Measurements from ENCODE around the gene MAGEF1. TPM values are rescaled to one million over a fixed set of nuclear protein-coding genes. Genes with fewer than 3 reads are reported as not detected.

Gene MAGEF1
- total and polyA plus RNA-seq, 2 of the 8 experiments (the other 6 are each of a cell fraction or from before 2014, with no cell fraction given), result 26.5 to 56.7 TPM

DNA sequence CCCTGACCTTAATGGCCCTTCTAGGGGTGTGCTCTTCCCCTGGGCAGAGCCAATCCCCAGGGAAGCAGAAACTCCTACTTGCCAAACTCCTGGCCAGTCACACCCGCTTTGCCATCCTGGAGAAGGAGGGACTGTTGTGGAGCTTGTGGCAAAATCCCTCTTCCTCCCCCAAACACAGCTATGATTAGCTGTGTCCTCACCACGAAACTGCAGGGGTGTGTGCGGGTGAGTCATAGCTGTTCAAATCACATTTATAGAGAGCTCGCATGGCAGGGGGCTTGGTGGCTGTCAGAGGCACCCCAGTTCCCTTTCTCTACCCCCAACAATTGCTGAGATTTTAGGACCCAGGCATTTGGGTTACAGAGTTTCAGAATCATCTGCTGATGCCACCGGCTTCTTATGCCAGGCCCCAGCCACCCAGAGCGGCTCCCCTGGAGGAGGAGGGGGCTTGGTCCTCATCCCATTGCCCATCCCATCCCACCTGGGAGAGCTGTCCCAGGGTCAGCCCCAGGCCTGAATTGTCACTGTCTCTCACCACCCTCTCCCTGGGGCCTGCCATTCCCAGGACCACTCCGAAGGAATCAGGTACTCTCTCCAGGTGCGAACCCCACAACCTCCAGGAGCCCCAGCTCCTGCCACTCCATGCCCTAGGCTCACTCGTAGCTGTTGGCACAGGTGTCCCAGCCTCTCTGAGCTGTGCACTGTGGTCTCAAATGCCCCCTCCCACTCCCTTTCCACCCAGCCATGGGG, 28.8 kb upstream of the MAGEF1 start:
- no peak overlapping the region for H2BK120ac ChIP-seq (replicated peaks; ENCODE audit: low read depth, low read length)
- H2BK12ac ChIP-seq (ENCODE audit: low read depth, low read length), result no peak overlapping the region
- H3K4ac ChIP-seq (replicated peaks; ENCODE audit: insufficient read length, low read depth, low read length), result no peak overlapping the region
- ChIA-PET CTCF (ENCODE audit: partially characterized antibody) (interaction anchor here (0.5 to 7.6 kb wide), 15 partner anchors 11 to 588 kb away, joined by 3 to 100 read pairs (median 4); no protein-coding TSS in a partner anchor), POLR2A (ENCODE audit: partially characterized antibody) (no interaction called here)
- H3K79me1 ChIP-seq (ENCODE audit: low read depth, low read length), result no peaks in the 10 kb centered on the region
- H2BK15ac ChIP-seq (ENCODE audit: low read length), result 0 out of 2 replicates have a peak overlapping the region, but pooled peaks have one; percentile 29
- H3K9ac ChIP-seq (replicated peaks in 1 of 4; ENCODE audit: extremely low read depth in 1 of 4, low read depth in 3 of 4, low read length in 3 of 4), result no peak overlapping the region
- H2BK5ac ChIP-seq (ENCODE audit: low read depth, low read length), result peak overlapping the region; percentile 35; the same call in 1 of the 2 replicates
- no peaks in the 10 kb centered on the region for H3K9me3 ChIP-seq (ENCODE audit: insufficient read depth in 2 of 2, low read depth in 1 of 2, low read length in 1 of 2)
- H2AFZ ChIP-seq (ENCODE audit: low read length), result no peak overlapping the region
- no peaks in the 10 kb centered on the region for H3K79me2 ChIP-seq (ENCODE audit: control insufficient read depth in 1 of 2, insufficient read depth in 2 of 2, low read length in 2 of 2)
- no peak overlapping the region for H4K8ac ChIP-seq (ENCODE audit: extremely low read depth, insufficient read depth, low read length)
- WGBS, 2 experiments (ENCODE audit: extremely low coverage in 1 of 2, insufficient coverage in 1 of 2, insufficient read length in 1 of 2, insufficient replicate concordance in 2 of 2, low coverage in 1 of 2, low lambda C conversion rate in 2 of 2, missing lambda C conversion rate in 1 of 2), result 88% methylated on average over 9 of the region's 9 CpGs; no CpG with 5 or more reads in 1 of the 2 experiments
- no peaks in the 10 kb centered on the region for H4K20me1 ChIP-seq (replicated peaks in 1 of 2; ENCODE audit: control insufficient read depth in 1 of 2, insufficient read depth in 2 of 2, low read length in 2 of 2)
- no peak overlapping the region for H3K4me3 ChIP-seq (ENCODE audit: extremely low read depth in 1 of 4, insufficient read depth in 2 of 4, low read depth in 3 of 4, low read length in 4 of 4)
- H3K27me3 ChIP-seq (replicated peaks in 1 of 4; ENCODE audit: control insufficient read depth in 3 of 4, extremely low read depth in 1 of 4, insufficient read depth in 3 of 4, low read length in 3 of 4), result no peaks in the 10 kb centered on the region
- TF ChIP-seq BCL11A (IDR thresholded peaks at IDR 0.05; ENCODE audit: low read depth in 2 of 2, low read length in 2 of 2) (no peak), TBP (IDR thresholded peaks at IDR 0.05; ENCODE audit: low read depth, low read length) (no peak), SRF (IDR thresholded peaks at IDR 0.05; ENCODE audit: low read depth, low read length) (no peak), POLR2A (IDR thresholded peaks at IDR 0.05; ENCODE audit: control extremely low read depth in 1 of 2, low read depth in 2 of 2, low read length in 2 of 2) (no peak), SIX5 (IDR thresholded peaks at IDR 0.05; ENCODE audit: low read depth, low read length) (no peak)
- H3K23me2 ChIP-seq (ENCODE audit: low read depth, low read length), result no peaks in the 10 kb centered on the region
- no peak overlapping the region for H2AK5ac ChIP-seq (ENCODE audit: low read depth, low read length)
- H3K14ac ChIP-seq (ENCODE audit: insufficient read length), result no peak overlapping the region
- no peak overlapping the region; the same call in 1 of the 2 replicates for H3K18ac ChIP-seq (ENCODE audit: extremely low read depth, low read length)
- FAIRE-seq (no peak), DNase-seq (ENCODE audit: low read depth in 1 of 2, low spot score in 2 of 2) (no peak)
- H4K5ac ChIP-seq (ENCODE audit: insufficient read length, low read depth, low read length), result no peak overlapping the region
- H3K27ac ChIP-seq (ENCODE audit: low read depth, low read length), result no peak overlapping the region
- H2BK20ac ChIP-seq (ENCODE audit: low read length), result no peak overlapping the region
- H3K23ac ChIP-seq (ENCODE audit: insufficient read length), result no peak overlapping the region
- H3K56ac ChIP-seq (replicated peaks; ENCODE audit: insufficient read length, low read depth, low read length), result no peak overlapping the region
- H3K36me3 ChIP-seq (ENCODE audit: control insufficient read depth in 2 of 4, insufficient read depth in 4 of 4, low read length in 3 of 4), result no peaks in the 10 kb centered on the region
- no peak overlapping the region for H3K4me2 ChIP-seq (ENCODE audit: insufficient read depth in 1 of 2, low read depth in 2 of 2, low read length in 2 of 2)
- peaks cover 0 to 2% (median under 1%) of the 10 kb centered on the region in 4 experiments; a peak in 1 of 7 replicates for H3K4me1 ChIP-seq (replicated peaks in 1 of 4; ENCODE audit: control insufficient read depth in 3 of 4, insufficient read depth in 4 of 4, low read length in 3 of 4)
- H4K91ac ChIP-seq (replicated peaks; ENCODE audit: insufficient read length, low read length), result no peak overlapping the region
